Measurements from ENCODE around the gene DAB1. TPM values are rescaled to one million over a fixed set of nuclear protein-coding genes. Genes with fewer than 3 reads are reported as not detected.

Gene DAB1
- total RNA-seq, 4 donors from 2014 or later, result 0.22 TPM; not detected in 3

GRCh38 chr1:57336793-57337192 lies 87.1 kb downstream of the DAB1 start:
- H3K36me3 ChIP-seq, result no peaks in the 10 kb centered on the region
- no peak overlapping the region for H3K27ac ChIP-seq
- intact Hi-C loops (cut with DNase I; ENCODE audit: low total_unique reads) (no loop called here), in situ Hi-C loops (cut with MboI; ENCODE audit: low sequenced_read_pairs in 4 of 4) (no loop called here)
- ATAC-seq (no peak), DNase-seq (no peak)
- no peaks in the 10 kb centered on the region for H3K9me3 ChIP-seq
- H3K4me3 ChIP-seq, result no peak overlapping the region
- no peaks in the 10 kb centered on the region for H3K27me3 ChIP-seq
- H3K4me1 ChIP-seq, result no peaks in the 10 kb centered on the region
- TF ChIP-seq CTCF (IDR thresholded peaks at IDR 0.05 in 4 of 5, conservative IDR thresholded peaks at IDR 0.05 in 1 of 5), result no peak
- no peak for TF ChIP-seq POLR2A (IDR thresholded peaks at IDR 0.05)

GRCh38 chr1:57331620-57332019 lies 92.2 kb downstream of the DAB1 start:
- Histone ChIP-seq H3K4me1 (no peaks in the 10 kb centered on the region), H3K27ac (no peak overlapping the region), H3K27me3 (no peaks in the 10 kb centered on the region), H3K36me3 (no peaks in the 10 kb centered on the region), H3K4me3 (no peak overlapping the region), H3K9me3 (no peaks in the 10 kb centered on the region)
- TF ChIP-seq CTCF (IDR thresholded peaks at IDR 0.05 in 4 of 5, conservative IDR thresholded peaks at IDR 0.05 in 1 of 5), result no peak
- no peak for TF ChIP-seq POLR2A (IDR thresholded peaks at IDR 0.05)
- in situ Hi-C loops (cut with MboI; ENCODE audit: low sequenced_read_pairs in 4 of 4), result no loop called here
- no peak for DNase-seq
- no peak for ATAC-seq
- intact Hi-C loops (cut with DNase I; ENCODE audit: low total_unique reads), result no loop called here

- no peak for DNase-seq
- no peak for TF ChIP-seq POLR2A (IDR thresholded peaks at IDR 0.05)
- TF ChIP-seq CTCF (IDR thresholded peaks at IDR 0.05 in 4 of 5, conservative IDR thresholded peaks at IDR 0.05 in 1 of 5), result no peak
- H3K36me3 ChIP-seq, result no peaks in the 10 kb centered on the region
- in situ Hi-C loops (cut with MboI; ENCODE audit: low sequenced_read_pairs in 4 of 4) (no loop called here), intact Hi-C loops (cut with DNase I; ENCODE audit: low total_unique reads) (no loop called here)
- H3K27ac ChIP-seq, result no peak overlapping the region
- peaks cover 0 to 1% (median 0%) of the 10 kb centered on the region in 3 donors for H3K27me3 ChIP-seq
- ATAC-seq, result no peak
- H3K4me1 ChIP-seq, result no peaks in the 10 kb centered on the region
- no peak overlapping the region for H3K4me3 ChIP-seq
- no peaks in the 10 kb centered on the region for H3K9me3 ChIP-seq
Observed at GRCh38 chr1:57329937-57330336, 93.9 kb downstream of the DAB1 start.

GRCh38 chr1:57329001-57329527 lies 94.8 kb downstream of the DAB1 start:
- H3K4me1 ChIP-seq, result no peaks in the 10 kb centered on the region
- H3K27ac ChIP-seq, result no peak overlapping the region
- DNase-seq (no peak), ATAC-seq (no peak)
- intact Hi-C loops (cut with DNase I; ENCODE audit: low total_unique reads) (no loop called here), in situ Hi-C loops (cut with MboI; ENCODE audit: low sequenced_read_pairs in 4 of 4) (no loop called here)
- TF ChIP-seq CTCF (IDR thresholded peaks at IDR 0.05 in 4 of 5, conservative IDR thresholded peaks at IDR 0.05 in 1 of 5) (no peak), POLR2A (IDR thresholded peaks at IDR 0.05) (no peak)
- H3K9me3 ChIP-seq, result no peaks in the 10 kb centered on the region
- H3K27me3 ChIP-seq, result peaks cover 0 to 2% (median 0%) of the 10 kb centered on the region in 3 donors
- no peaks in the 10 kb centered on the region for H3K36me3 ChIP-seq
- no peak overlapping the region for H3K4me3 ChIP-seq

GRCh38 chr1:57327946-57328345 lies 95.9 kb downstream of the DAB1 start:
- Histone ChIP-seq H3K9me3 (no peaks in the 10 kb centered on the region), H3K27ac (no peak overlapping the region), H3K36me3 (no peaks in the 10 kb centered on the region), H3K27me3 (peaks cover 0 to 2% (median 0%) of the 10 kb centered on the region in 3 donors), H3K4me3 (no peak overlapping the region), H3K4me1 (no peaks in the 10 kb centered on the region)
- no peak for TF ChIP-seq POLR2A (IDR thresholded peaks at IDR 0.05)
- TF ChIP-seq CTCF (IDR thresholded peaks at IDR 0.05 in 4 of 5, conservative IDR thresholded peaks at IDR 0.05 in 1 of 5), result no peak
- DNase-seq (no peak), ATAC-seq (no peak)
- in situ Hi-C loops (cut with MboI; ENCODE audit: low sequenced_read_pairs in 4 of 4), result no loop called here
- intact Hi-C loops (cut with DNase I; ENCODE audit: low total_unique reads), result no loop called here
